ENCODE results near the gene NHLRC1. TPM values are rescaled to one million over a fixed set of nuclear protein-coding genes. Genes with fewer than 3 reads are reported as not detected.

The NHLRC1 gene
- total and polyA plus RNA-seq, 2 of the 8 experiments (the other 6 are each of a cell fraction or from before 2014, with no cell fraction given), result 0.57 to 0.58 TPM

GRCh38 chr6:18070486-18070885, 52.0 kb downstream of the NHLRC1 start (continued):
- no peak for TF ChIP-seq CHD7 (IDR thresholded peaks at IDR 0.05; ENCODE audit: insufficient replicate concordance, low read length)
- TF ChIP-seq FOSL1 (IDR thresholded peaks at IDR 0.05; ENCODE audit: insufficient read depth, low read depth, low read length), result no peak
- TF ChIP-seq CTCF (IDR thresholded peaks at IDR 0.05; ENCODE audit: control extremely low read depth in 1 of 3, insufficient read depth in 1 of 3, low read depth in 1 of 3, low read length in 3 of 3), result no peak
- no peak for TF ChIP-seq SIRT6 (IDR thresholded peaks at IDR 0.05; ENCODE audit: low read length)
- no peak for TF ChIP-seq POLR2A (IDR thresholded peaks at IDR 0.05; ENCODE audit: control extremely low read depth in 1 of 2, low read depth in 2 of 2, low read length in 2 of 2)
- no peak for TF ChIP-seq BCL11A (IDR thresholded peaks at IDR 0.05; ENCODE audit: low read depth in 2 of 2, low read length in 2 of 2)
- no peak for TF ChIP-seq POLR2AphosphoS5 (IDR thresholded peaks at IDR 0.05; ENCODE audit: low read depth, low read length)
- TF ChIP-seq CREB1 (IDR thresholded peaks at IDR 0.05), result no peak
- no peak for TF ChIP-seq RBBP5 (IDR thresholded peaks at IDR 0.05; ENCODE audit: borderline replicate concordance, low read depth, low read length)
- no peak for TF ChIP-seq JUN (IDR thresholded peaks at IDR 0.05; ENCODE audit: low read depth, low read length)
